HG03159 (cell line): ENCODE results near the gene SLC38A4.

Experiments used
- ATAC-seq: cut with Tn5 transposase; IDR thresholded peaks from one replicate; pipeline ENCODE4 v1.9.1; 2021; ENCODE audit warnings: mild to moderate bottlenecking, moderate library complexity; ENCODE audit not compliant: unreplicated experiment

The SLC38A4 gene

DNA sequence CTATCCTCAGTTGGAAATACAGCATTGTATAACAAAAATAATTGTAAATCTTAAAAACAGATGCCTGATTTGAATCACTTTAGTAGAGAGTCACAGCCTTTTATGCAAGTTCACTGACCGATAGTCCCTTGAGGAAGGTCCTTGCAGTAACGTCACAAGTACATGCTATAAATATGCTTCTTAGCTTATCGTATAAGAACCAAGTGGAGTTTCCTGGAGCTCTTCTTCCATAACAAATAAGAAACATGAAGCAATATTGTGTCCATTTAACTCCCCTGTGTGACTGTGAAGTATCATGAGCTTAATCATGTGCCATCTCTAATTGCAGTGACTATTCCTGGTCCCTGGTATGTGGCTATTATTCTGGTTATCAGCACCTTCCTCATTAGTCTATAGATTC, 107.9 kb downstream of the SLC38A4 start:
- ATAC-seq, result no peak

DNA sequence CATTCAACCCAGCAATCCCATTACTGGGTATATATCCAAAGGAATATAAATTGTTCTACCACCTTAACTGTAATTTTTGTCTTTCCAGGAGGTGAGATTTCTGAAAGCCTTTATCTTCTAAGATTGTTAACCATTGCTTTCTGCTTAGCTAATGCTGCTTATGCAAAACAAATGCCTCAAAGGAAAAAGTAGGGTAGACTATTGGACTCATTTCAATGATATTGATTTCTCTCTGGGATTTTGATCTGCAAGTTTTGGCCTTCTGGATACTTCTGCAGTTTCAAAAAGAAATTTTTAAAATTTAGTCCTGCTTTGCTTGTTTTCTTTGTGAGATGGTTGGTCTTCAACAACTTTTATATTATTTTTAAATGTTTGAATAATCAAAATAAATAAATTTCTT, 108.6 kb downstream of the SLC38A4 start:
- no peak for ATAC-seq
